ENCODE data around the gene RAB11FIP4.

DNA sequence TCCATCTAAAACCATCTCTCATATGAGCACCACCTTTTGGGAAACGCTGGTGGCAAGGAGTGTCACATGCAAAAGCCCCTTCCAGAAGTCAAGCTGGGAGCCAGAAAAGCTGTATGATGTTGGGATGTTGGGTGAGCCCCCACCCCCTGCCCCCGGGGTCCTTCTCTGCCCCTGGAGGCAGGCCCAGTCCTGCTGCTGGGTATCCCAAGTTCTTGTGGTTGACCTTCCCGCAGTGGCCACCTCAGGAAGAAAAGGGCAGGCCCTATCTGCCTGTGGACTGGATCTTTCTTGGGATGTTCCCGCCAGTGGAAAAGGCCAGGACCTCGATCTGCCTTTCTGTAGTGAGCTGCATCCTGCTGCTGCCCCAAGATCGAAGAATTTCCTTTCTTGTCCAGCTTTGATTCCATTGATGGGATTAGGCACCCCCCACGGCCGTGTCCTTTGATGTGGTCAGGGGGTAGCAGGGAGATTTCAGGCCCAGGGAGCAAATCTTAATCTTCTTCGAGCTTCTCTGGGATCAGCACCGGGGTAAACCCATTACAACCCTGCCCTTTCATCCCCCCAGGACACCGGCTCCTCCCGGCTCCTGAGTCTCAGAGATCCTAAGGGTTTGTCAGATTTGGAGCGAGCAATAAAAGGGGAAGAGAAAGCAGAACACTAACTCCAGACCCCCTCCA, 165.6 kb downstream of the RAB11FIP4 start:
- TF ChIP-seq EZH2 (IDR thresholded peaks at IDR 0.05; ENCODE audit: insufficient read depth, poor library complexity, severe bottlenecking) (no peak), EZH2phosphoT487 (IDR thresholded peaks at IDR 0.05; ENCODE audit: insufficient read depth, low read depth) (no peak)
